Tibial nerve (tissue), 4 donors: Measurements from ENCODE around the gene GCNT2. TPM values are rescaled to one million over a fixed set of nuclear protein-coding genes. Genes with fewer than 3 reads are reported as not detected.
"Not testable (repeated sequence)": the region's sequence is repeated elsewhere in the genome, so short reads cannot be mapped to it uniquely, and the experiment has no call there.

Experiments used
- DNase-seq, 2 donors: peaks; one replicate each; pipeline ENCODE4 v3.0.0-alpha.2; 2019; ENCODE audit warnings: low spot score in 2 of 2
- H3K27ac ChIP-seq, 4 donors: fragments of 200-600 bp; sonication (generic) in 3 of 4; one replicate each; pipeline ENCODE4 v1.5.1; 2017 to 2019; ENCODE audit warnings: mild to moderate bottlenecking in 1 of 4
- H3K27me3 ChIP-seq, 2 donors: fragments of 200-600 bp; sonication (generic) in 1 of 2; one replicate each; pipeline versions ENCODE4 v1.5.1 to v1.6.0; 2017 to 2019
- H3K36me3 ChIP-seq, 3 donors: fragments of 200-600 bp; sonication (generic); one replicate each; pipeline ENCODE4 v1.5.1; 2018 to 2019
- H3K4me1 ChIP-seq, 4 donors: fragments of 200-600 bp; sonication (generic) in 3 of 4; one replicate each; pipeline ENCODE4 v1.5.1; 2017 to 2019
- H3K4me3 ChIP-seq, 4 donors: fragments of 200-600 bp; sonication (generic) in 3 of 4; one replicate each; pipeline ENCODE4 v1.5.1; 2017 to 2019; ENCODE audit warnings: mild to moderate bottlenecking in 1 of 4, moderate library complexity in 1 of 4
- H3K9me3 ChIP-seq, 4 donors: fragments of 200-600 bp; sonication (generic) in 3 of 4; one replicate each; pipeline ENCODE4 v1.5.1; 2017 to 2019
- EP300 ChIP-seq, 2 donors: sonication (generic); formaldehyde crosslinking; IDR thresholded peaks; one replicate each; pipeline ENCODE4 v1.6.1; 2017; ENCODE audit warnings: antibody characterized with exemption in 2 of 2, mild to moderate bottlenecking in 1 of 2
- POLR2A ChIP-seq, 2 donors: fragments of 450-650 bp; IDR thresholded peaks; one replicate each; pipeline ENCODE4 v1.6.1; 2017; ENCODE audit warnings: antibody characterized with exemption in 2 of 2, mild to moderate bottlenecking in 2 of 2, moderate library complexity in 2 of 2
- WGBS, 2 donors: methylation state at CpG; one replicate each; pipeline ENCODE4 v1.1.5; 2018; 5-methylcytosine and 5-hydroxymethylcytosine counted together
- small RNA-seq: library from RNA; depleted of rRNA; stranded (forward); fragments of <200 nt; gene quantifications from one replicate; pipeline ENCODE3, GENCODE V24; 2016
- total RNA-seq, 4 donors: library from RNA; depleted of rRNA; stranded (reverse); fragments of >200 nt; gene quantifications; one replicate each; pipeline ENCODE4 v1.1.0, GENCODE V29; 2016
- TF ChIP-seq, protein P1 (sequence below), 5 experiments: fragments of 200-600 bp in 3 of 5; fragments of 450-650 bp in 2 of 5; sonication (generic) in 3 of 5; IDR thresholded peaks; one replicate each; pipeline ENCODE4 v1.5.1; 2016 to 2019; ENCODE audit warnings: antibody characterized with exemption in 5 of 5, mild to moderate bottlenecking in 3 of 5, moderate library complexity in 2 of 5

The GCNT2 gene
- total RNA-seq, 4 donors from 2014 or later, result 0.78 to 3.5 (median 2.5) TPM

DNA sequence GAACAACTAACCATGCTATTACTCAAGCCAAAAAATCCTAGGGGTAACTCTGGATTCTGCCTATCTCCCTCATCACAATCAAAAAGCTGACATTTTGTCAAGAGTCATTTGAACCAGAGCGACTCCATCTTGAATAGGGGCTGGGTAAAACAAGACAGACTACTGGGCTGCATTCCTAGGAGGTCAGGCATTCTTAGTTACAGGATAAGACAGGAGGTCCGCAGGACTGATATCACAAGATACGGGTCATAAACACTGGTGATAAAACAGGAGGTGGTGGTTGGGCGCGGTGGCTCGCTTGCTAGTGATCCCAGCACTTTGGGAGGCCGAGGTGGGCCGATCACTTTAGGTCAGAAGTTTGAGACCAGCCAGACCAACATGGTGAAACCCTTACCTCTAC is 141.1 kb downstream of the GCNT2 start:
- Histone ChIP-seq H3K9me3 (peaks cover 0 to 10% (median 0%) of the 10 kb centered on the region in 4 donors), H3K4me1 (no peaks in the 10 kb centered on the region), H3K27me3 (no peaks in the 10 kb centered on the region), H3K36me3 (no peaks in the 10 kb centered on the region), H3K27ac (no peak overlapping the region), H3K4me3 (no peak overlapping the region)
- WGBS, 2 donors, result 92 to 93% methylated on average over 8 of the region's 8 CpGs
- DNase-seq, result no peak
- TF ChIP-seq POLR2A (IDR thresholded peaks at IDR 0.05), result no peak

DNA sequence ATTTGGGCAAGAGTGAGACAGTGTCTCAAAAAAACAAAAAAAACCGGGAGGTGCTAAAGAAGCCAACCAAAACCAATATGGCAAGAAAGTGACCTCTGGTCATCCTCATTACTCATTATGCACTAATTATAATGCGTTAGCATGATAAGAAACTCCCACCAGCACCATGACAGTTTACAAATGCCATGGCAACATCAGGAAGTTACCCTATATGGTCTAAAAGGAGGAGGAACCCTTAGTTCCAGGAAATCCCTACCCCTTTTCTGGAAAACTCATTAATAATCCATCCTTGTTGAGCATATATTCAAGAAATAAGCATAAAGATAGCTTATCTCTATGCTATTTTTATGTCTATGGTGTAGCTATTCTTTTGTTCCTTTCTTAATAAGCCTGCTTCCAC is 141.6 kb downstream of the GCNT2 start:
- Histone ChIP-seq H3K9me3 (peaks cover 0 to 10% (median 0%) of the 10 kb centered on the region in 4 donors), H3K4me3 (no peak overlapping the region), H3K27me3 (no peaks in the 10 kb centered on the region), H3K36me3 (no peaks in the 10 kb centered on the region), H3K4me1 (no peaks in the 10 kb centered on the region), H3K27ac (no peak overlapping the region)
- no peak for TF ChIP-seq POLR2A (IDR thresholded peaks at IDR 0.05)
- TF ChIP-seq, protein P1, sequence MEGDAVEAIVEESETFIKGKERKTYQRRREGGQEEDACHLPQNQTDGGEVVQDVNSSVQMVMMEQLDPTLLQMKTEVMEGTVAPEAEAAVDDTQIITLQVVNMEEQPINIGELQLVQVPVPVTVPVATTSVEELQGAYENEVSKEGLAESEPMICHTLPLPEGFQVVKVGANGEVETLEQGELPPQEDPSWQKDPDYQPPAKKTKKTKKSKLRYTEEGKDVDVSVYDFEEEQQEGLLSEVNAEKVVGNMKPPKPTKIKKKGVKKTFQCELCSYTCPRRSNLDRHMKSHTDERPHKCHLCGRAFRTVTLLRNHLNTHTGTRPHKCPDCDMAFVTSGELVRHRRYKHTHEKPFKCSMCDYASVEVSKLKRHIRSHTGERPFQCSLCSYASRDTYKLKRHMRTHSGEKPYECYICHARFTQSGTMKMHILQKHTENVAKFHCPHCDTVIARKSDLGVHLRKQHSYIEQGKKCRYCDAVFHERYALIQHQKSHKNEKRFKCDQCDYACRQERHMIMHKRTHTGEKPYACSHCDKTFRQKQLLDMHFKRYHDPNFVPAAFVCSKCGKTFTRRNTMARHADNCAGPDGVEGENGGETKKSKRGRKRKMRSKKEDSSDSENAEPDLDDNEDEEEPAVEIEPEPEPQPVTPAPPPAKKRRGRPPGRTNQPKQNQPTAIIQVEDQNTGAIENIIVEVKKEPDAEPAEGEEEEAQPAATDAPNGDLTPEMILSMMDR (IDR thresholded peaks at IDR 0.05), result no peak
- no peak for TF ChIP-seq EP300 (IDR thresholded peaks at IDR 0.05)
- WGBS, 2 donors, result 86 to 90% methylated on average over 2 of the region's 2 CpGs
- no peak for DNase-seq

DNA sequence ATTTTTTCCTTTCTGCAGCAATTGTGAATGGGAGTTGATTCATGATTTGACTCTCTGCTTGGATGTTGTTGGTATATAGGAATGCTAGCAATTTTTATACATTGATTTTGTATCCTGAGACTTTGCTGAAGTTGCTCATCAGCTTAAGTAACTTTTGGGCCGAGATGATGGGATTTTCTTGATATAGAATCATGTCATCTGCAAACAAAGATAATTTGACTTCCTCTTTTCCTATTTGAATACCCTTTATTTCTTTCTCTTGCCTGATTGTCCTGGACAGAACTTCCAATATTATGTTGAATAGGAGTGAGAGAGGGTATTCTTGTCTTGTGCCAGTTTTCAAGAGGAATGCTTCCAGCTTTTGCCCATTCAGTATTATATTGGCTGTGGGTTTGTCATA is 144.4 kb downstream of the GCNT2 start:
- not testable (repeated sequence) for H3K27ac ChIP-seq, H3K4me3 ChIP-seq, H3K4me1 ChIP-seq, DNase-seq, H3K36me3 ChIP-seq, H3K27me3 ChIP-seq
- WGBS, 2 donors, result 65 to 66% methylated on average over 1 of the region's 1 CpG
- peaks cover 0 to 10% (median 0%) of the 10 kb centered on the region in 4 donors for H3K9me3 ChIP-seq

DNA sequence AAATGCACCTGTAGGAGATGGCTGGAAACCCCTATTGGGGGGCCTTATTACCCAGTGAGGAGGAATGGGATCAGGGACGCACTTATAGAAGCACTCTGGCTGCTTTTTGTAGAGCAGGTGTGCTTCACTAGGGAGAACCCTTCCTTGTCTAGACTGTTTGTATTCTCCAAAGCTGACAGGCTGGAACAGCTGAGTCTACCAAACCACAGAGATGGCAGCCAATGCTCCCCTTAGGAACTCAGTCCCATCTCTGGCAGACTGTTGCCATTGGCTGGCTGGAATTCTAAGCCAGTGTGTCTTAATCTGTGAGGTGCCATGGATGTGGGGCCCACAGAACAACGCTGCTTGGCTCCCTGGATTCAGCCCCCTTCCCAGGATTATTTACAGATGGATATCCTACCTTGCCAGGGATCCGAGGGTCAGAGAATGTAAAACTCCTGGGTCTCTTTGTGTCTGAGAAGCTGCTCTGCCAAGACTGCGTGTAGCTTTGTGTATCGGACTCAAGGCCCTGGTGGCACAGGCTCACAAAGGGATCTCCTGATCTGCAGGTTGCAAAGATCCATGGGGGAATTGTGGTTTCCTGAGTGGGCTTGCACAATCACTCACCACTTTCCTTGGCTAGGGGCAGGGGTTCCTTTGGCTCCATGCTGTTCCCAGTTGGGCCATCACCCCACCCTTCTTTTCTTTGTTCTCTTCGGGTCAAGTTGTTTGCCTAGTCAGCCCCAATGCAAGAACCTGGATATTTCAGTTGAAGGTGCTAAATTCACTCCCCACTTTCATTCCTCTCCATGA is 147.2 kb downstream of the GCNT2 start:
- Histone ChIP-seq H3K36me3 (no peaks in the 10 kb centered on the region), H3K27me3 (no peaks in the 10 kb centered on the region), H3K4me3 (no peak overlapping the region), H3K27ac (no peak overlapping the region), H3K9me3 (peaks cover 0 to 10% (median 0%) of the 10 kb centered on the region in 4 donors), H3K4me1 (no peaks in the 10 kb centered on the region)
- TF ChIP-seq, protein P1 (IDR thresholded peaks at IDR 0.05), result no peak
- TF ChIP-seq POLR2A (IDR thresholded peaks at IDR 0.05), result no peak
- TF ChIP-seq EP300 (IDR thresholded peaks at IDR 0.05), result no peak
- 74 to 87% methylated on average over 4 to 5 of the region's 6 CpGs for WGBS, 2 donors
- DNase-seq, result no peak

DNA sequence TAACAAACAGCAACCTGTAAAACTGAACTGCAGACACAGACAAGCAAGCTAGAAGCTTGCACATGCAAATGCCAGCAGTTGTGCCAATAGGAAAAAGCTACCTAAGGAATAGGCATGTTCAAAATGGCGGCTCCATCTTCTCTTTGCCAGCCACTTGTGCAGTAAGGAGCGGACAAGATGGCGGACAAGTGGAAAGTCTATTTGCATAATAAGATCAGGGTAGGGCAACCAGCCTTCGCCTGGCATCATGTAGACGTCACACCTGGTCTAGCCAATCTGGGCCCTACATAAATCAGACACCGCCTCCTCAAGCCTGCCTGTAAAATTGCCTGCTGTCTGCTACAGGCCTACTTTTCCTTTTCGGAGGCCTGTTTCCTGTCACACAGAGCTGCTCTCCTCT is 155.3 kb downstream of the GCNT2 start:
- H3K4me3 ChIP-seq, result no peak overlapping the region
- no peak for DNase-seq
- TF ChIP-seq, protein P1 (IDR thresholded peaks at IDR 0.05), result no peak
- TF ChIP-seq POLR2A (IDR thresholded peaks at IDR 0.05) (no peak), EP300 (IDR thresholded peaks at IDR 0.05) (no peak)
- no peak overlapping the region for H3K27ac ChIP-seq
- no peaks in the 10 kb centered on the region for H3K27me3 ChIP-seq
- H3K4me1 ChIP-seq, result no peaks in the 10 kb centered on the region
- H3K9me3 ChIP-seq, result no peaks in the 10 kb centered on the region
- no peaks in the 10 kb centered on the region for H3K36me3 ChIP-seq
- 92% methylated on average over 7 of the region's 7 CpGs for WGBS, 2 donors

DNA sequence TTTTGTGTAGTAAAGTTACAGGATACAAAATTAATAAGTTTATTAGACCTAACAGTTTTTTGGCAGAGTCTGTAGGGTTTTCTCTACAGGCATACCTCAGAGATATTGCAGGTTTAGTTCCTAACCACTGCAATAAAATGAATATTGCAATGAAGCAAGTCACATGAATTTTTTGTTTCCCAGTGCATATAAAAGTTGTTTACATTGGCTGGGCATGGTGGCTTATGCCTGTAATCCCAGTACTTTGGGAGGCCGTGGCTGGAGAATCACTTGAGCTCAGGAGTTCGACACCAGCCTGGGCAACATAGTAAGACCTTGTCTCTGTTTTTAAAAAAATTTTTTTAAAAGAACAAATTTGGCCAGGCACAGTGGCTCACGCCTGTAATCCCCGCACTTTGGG is 157.3 kb downstream of the GCNT2 start:
- 81 to 87% methylated on average over 4 of the region's 4 CpGs for WGBS, 2 donors
- no peaks in the 10 kb centered on the region for H3K9me3 ChIP-seq
- no peaks in the 10 kb centered on the region for H3K4me1 ChIP-seq
- DNase-seq, result no peak
- no peaks in the 10 kb centered on the region for H3K27me3 ChIP-seq
- no peak overlapping the region for H3K4me3 ChIP-seq
- H3K36me3 ChIP-seq, result no peaks in the 10 kb centered on the region
- H3K27ac ChIP-seq, result no peak overlapping the region
- no peak for TF ChIP-seq POLR2A (IDR thresholded peaks at IDR 0.05)
- TF ChIP-seq EP300 (IDR thresholded peaks at IDR 0.05), result no peak
- TF ChIP-seq, protein P1 (IDR thresholded peaks at IDR 0.05), result no peak

Small RNA genes within 50 kb of the gene (small RNA-seq; reads per million reads assigned to genes)
- gene RF00019, result not detected

Other genes starting within 250 kb of the GCNT2 start
- gene TFAP2A, start 106.3 kb upstream of the GCNT2 start, total RNA-seq, result 1 to 10 TPM in 1 of 4 donors, under 1 TPM in 2, not detected in 1; 0.20 to 1.2 (median 0.66) TPM
- not detected for gene C6orf52, start 173.3 kb downstream of the GCNT2 start, total RNA-seq
- gene PAK1IP1, start 173.6 kb downstream of the GCNT2 start, total RNA-seq, result 10 to 100 TPM in 2 of 4 donors, 1 to 10 TPM in 2; 6.5 to 21.0 (median 10.3) TPM
- gene TMEM14C, start 201.7 kb downstream of the GCNT2 start, total RNA-seq, result 100 to 1,000 TPM in 3 of 4 donors, 10 to 100 TPM in 1; 87.9 to 136 (median 116) TPM
- gene TMEM14B, start 226.5 kb downstream of the GCNT2 start, total RNA-seq, result 10 to 100 TPM; 50.0 to 76.3 (median 60.1) TPM